ENCODE results near the gene WDFY4.

DNA sequence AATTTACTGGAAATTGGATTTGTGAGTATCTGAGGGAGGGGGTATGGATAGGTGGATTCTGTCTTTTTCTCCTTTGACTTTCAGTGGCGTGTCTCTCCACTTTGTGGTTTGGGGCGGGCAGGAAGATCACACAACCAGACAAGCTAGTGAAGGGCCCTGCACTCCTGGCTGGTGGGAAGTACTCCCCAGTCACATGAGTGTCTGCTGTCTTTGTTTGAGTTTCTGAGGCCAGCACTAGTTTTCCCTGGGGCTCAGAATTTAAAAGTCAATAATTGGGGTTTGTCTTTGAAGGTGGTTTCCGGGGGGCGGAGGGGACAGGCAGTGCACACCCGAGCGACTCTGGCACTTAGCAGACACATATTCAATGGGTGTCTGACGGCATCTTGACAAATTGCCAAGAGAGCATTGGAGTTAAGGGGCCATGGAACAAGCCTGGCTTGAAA, 120.1 kb downstream of the WDFY4 start:
- TF ChIP-seq EZH2 (IDR thresholded peaks at IDR 0.05) (no peak), EZH2phosphoT487 (IDR thresholded peaks at IDR 0.05) (no peak)
- TF ChIP-seq, protein P1, sequence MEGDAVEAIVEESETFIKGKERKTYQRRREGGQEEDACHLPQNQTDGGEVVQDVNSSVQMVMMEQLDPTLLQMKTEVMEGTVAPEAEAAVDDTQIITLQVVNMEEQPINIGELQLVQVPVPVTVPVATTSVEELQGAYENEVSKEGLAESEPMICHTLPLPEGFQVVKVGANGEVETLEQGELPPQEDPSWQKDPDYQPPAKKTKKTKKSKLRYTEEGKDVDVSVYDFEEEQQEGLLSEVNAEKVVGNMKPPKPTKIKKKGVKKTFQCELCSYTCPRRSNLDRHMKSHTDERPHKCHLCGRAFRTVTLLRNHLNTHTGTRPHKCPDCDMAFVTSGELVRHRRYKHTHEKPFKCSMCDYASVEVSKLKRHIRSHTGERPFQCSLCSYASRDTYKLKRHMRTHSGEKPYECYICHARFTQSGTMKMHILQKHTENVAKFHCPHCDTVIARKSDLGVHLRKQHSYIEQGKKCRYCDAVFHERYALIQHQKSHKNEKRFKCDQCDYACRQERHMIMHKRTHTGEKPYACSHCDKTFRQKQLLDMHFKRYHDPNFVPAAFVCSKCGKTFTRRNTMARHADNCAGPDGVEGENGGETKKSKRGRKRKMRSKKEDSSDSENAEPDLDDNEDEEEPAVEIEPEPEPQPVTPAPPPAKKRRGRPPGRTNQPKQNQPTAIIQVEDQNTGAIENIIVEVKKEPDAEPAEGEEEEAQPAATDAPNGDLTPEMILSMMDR (IDR thresholded peaks at IDR 0.05), result no peak
